Ramos (cell line): ENCODE data around the gene TMOD1.
"Not testable (repeated sequence)": the region's sequence is repeated elsewhere in the genome, so short reads cannot be mapped to it uniquely, and the experiment has no call there.

Experiments
- in situ Hi-C: fragments of 300-500 bp; cut with MboI; formaldehyde crosslinking; loops from one replicate; pipeline ENCODE4 v1.14.3; 2022; ENCODE audit warnings: low sequenced_read_pairs; ENCODE audit not compliant: unreplicated experiment

TMOD1 gene

DNA sequence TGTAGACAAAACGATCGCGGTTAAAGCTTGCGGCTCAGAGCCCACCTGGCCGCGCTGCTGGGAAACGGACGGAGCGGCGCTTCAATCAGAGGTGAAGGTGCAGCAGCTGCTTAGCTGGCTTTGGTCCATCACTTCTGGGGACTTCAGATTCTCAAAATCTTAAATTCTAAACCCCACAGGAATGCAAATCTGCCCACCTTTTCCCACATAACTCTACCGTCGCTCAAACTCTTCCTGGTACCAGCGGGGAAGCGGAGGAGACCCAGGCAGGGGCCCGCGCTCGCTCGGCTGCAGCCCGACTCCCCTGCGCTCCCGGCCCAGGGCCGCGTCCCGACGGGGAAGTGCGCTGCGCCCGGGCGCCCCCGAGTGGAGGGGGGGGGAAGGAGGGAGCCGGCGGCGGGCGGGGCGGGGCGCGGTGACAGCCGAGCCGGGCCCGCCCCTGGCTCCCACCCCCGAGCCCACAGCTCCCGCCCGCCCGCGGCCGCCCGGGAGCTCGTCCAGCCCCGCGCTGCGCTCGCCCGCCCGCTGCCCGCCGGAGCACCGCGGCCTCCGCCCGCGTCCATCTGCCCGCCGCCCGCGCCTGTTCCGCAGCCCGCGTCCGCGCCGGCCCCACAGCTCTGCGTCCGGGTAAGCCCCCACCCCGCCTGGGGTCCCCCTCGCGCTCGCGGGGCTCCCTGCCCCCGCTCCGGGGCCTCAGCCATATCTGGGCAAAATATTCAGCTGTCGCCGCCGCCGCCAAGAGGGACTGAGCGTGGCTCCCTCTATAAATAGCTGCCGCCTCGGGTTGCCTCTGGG, at the start of gene TMOD1:
Gene TMOD1, plus strand, starts transcription at position 490 of the 795 bp plus-strand sequence. CDS start 22,523 bp downstream, outside the sequence.
- in situ Hi-C loops, result no loop called here

DNA sequence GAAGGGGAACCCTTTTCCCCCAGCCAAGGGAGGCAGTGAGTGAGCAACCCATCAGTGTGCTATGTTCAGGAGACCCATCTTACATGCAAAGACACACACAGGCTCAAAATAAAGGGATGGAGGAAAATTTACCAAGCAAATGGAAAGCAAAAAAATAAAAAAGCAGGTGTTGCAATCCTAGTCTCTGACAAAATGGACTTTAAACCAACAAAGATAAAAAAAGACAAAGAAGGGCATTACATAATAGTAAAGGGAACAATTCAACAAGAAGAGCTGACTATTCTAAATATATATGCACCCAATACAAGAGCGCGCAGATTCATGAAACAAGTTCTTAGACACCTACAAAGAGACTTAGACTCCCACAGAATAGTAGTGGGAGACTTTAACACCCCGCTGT, 47.9 kb upstream of the TMOD1 start:
- in situ Hi-C loops, result not testable (repeated sequence)

DNA sequence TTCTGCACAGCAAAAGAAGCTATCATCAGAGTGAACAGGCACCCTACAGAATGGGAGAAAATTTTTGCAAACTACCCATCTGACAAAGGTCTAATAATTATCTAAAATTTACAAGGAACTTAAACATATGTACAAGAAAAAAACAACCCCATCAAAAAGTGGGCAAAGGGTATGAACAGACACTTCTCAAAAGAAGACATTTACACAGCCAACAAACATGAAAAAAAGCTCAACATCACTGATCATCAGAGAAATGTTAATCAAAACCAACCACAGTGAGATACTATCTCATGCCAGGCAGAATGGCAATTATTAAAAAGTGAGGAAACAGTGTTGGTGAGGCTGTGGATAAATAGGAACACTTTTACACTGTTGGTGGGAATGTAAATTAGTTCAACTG, 44.6 kb upstream of the TMOD1 start:
- in situ Hi-C loops, result not testable (repeated sequence)

DNA sequence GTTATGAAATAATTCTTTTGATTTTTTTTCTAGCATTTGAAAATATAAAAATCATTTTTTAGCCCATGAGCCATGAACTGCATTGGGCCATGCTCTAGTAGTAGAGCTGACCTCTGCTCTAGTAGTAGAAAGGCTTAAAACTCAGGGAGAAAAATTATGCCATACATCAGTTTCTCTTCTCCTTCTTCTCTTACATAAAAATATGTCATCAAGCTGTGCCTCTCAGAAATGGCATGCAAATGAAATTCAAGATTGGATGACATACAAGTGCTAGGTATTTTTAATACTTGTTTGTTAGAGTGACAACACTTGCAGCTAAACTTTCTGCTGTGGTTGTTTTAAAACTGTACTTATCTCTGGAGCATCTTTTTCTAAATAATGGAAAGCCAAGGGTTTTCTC, 42.1 kb upstream of the TMOD1 start:
- in situ Hi-C loops, result no loop called here

DNA sequence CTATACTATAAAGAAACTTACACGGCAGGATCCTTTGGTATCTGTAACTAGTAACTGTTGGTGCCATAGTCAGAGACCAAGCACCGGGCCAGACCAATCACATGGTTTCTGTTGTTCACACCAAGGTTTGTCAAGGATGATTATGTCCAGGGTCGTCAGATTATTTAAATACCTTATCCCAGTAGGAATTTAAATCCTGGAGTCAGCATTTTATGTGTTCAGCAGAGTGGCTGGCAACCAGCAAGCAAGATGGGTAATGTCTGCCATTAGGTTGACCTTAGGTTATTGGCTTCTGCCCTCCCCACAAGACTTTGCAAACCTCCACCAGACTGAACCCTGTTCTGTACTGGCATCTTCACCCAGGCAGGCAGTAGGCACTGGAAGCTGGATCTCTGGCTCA, 39.3 kb upstream of the TMOD1 start:
- in situ Hi-C loops, result no loop called here

DNA sequence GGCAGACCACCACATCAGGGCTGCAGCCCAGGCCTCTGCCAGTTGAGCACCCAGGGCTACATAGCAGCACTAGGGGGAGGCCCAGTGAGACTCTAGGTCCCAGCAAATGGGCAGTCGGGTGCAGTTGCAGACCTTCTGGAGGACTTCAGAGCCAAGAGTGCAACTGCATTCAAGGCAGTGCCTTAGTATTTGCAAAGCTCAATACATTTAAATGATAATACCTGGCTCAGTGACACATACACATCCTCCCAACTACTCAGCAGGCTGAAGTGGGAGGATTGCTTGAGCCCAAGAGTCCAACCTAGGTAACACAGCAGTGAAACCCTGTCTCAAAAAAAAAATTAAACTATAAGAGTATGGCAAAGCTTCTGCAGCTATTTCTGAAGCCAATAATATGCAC, 38.6 kb upstream of the TMOD1 start:
- in situ Hi-C loops, result no loop called here

DNA sequence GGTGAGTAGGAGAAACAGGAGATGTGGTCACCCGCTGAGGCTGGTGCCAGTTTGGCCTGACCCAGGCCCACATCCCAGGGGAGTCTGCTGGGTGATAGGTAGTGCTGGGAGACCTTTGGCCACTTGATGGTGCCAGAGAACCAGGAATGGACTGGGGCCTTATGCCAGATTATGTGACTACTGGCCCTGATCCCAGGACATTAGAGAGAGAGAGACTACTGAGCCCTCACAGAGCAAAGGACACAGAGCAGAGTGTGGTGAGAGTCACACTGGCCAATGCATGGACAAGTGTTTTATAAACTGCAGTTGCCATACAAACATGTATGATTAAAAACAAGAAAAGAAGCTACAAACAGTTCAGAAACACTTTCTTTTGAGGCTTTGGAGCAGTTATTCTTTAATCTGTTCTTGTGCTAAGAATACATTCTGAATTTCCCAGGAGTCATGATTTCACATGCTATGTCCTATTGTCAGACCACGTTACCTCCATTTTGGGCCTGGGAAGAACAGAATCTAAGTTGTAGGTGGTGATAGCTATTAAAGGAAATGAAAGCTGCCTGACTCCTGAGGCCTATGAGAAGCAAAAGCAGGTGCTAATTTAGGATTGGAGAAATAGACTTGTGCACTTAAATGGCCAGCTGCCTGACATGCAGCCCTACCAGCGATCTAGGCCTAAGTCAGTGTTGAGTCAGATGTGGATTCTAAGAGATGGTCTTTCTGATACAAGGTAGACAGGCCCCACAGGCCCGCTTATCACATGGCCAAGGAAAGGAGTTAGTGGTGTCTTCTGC, 32.6 kb upstream of the TMOD1 start:
- in situ Hi-C loops, result no loop called here

DNA sequence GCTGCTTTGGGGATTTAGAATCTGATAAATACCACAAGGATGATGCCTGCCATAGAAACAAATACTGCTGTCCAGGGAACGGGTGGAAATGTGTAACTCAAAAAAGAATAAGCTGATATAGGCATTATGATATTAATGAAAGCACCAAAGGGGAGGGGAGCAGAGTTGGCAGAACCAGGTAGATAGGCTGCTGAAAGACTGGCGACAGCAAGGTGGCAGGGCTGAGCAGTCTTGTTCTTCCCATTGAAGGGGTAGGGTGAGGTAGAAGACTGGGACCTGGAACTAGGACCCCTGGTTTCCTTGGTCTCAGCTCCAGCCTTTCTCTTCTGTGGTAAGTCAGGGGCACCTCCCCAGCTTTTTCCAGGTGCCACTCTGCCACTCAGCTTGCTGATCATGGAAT, 31.4 kb upstream of the TMOD1 start:
- in situ Hi-C loops, result no loop called here

DNA sequence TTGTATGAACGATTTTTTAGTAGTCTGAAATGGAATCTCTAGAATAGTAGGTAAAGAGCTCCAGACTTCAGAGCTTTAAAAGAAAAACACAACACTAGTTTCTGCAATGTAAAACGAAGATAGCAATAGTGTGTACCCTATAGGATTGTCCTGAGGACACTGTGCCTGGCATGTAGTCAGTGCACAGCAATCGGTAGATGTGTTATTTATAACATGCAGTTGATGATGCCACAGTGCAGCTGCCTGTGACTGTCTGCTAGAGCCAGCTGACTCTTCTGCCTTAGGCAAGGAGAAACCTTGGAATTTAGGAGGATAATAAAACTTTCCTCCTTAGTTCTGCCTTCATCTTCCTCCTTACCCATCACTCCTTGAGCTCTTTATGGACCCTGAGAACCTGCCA, 27.7 kb upstream of the TMOD1 start:
- in situ Hi-C loops, result no loop called here

DNA sequence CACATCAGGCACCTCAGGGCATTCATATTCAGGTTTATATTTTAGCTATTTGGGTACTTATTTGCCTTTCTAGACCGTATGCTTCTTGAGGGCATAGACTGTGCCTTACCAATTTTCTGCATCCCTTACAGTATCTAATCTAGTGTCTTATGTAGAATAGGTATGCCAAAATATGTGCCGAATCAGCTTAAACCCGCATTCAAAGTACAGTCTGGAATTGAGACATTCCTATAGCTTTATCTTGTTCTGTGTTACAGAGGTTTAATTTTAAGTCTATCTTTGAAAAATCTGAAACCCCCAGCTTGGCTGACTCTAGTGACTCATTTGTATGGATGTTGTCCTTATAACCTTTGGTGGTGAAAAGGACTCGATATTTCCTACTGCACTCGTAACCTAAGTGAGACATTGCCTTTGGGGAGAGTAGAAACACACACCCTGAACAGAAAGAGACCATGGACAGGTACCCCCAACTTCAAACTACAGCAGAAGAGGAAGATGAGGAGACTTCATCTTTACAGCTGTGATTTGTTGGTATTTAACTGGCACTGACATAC, 27.0 kb upstream of the TMOD1 start:
- in situ Hi-C loops, result no loop called here

DNA sequence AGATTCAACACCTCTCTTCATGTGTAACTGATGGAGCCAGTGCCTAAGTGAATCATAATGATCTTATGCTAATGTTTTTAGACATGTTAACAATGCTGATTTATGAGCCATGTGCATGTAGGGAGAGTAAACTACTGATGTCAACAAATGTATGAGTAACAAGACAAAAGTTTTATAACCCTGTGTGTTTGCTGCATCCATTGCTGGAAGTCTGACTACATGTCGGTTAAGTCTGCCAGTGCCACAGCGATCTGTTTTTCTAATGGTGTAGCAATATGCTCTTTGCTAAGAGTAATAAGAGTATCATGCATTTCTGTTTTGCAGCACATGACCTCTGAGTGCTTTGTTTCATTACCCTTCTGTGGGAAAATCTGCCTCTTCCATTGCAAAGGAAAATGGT, 26.4 kb upstream of the TMOD1 start:
- in situ Hi-C loops, result no loop called here

DNA sequence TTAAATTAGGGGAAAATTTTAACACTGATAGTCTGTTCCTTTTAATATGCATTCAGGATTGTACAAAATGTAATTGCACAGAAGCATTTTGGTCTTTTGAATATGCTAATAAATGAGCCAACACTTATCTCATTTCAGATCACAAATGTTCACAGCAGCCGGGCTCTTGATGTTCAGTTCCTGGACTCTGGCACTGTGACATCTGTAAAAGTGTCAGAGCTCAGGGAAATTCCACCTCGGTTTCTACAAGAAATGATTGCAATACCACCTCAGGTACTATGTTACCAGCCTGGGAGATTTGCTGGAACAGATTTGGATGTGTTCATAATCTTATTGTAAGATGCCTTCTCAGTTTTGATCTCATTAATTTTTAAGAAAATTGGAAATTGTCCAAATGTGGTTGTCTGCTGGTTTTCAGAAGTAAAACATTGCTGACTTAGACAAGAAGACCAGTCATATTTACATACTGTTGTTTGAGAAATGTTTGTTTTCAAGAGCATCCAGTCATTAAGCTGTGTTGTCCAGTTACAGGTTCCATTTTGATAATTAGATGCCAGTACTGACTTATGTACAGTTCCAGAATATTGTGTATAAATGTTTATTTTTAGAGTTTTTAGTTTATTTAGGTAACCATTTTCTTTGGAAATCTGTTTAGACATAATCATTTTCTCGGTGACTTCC, 23.0 kb upstream of the TMOD1 start:
- in situ Hi-C loops, result no loop called here

DNA sequence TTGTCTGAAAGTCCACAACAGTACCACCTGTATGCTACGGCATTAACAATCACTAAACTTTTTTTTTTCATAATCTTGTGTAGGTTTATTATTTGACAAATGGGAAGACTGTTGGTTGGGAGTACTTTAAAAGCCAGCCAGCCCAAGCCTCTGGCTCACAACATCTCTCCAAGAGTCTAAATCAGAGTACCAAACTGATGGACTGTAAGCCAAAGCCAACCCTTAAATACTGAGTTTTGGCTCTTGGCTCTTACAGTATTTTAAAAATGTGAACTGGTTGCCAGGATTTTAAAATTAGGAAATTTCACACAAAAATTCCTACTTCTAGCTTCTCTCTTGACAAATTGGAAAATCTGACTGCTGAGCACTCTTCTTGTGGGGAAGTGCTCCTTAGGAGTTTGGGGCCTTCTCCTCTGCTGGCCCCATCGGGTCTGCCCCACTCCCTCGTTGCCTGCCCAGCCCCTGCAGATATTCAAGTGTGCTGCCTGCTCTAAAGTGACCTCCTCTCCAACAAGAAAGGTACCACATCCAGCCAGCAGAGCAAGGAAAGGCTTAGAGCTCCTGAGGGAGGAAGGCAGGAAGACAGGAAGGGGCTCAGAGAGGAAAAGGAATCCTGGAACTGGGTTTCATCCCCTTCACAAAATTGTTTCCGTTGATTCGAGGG, 21.8 kb upstream of the TMOD1 start:
- in situ Hi-C loops, result no loop called here

DNA sequence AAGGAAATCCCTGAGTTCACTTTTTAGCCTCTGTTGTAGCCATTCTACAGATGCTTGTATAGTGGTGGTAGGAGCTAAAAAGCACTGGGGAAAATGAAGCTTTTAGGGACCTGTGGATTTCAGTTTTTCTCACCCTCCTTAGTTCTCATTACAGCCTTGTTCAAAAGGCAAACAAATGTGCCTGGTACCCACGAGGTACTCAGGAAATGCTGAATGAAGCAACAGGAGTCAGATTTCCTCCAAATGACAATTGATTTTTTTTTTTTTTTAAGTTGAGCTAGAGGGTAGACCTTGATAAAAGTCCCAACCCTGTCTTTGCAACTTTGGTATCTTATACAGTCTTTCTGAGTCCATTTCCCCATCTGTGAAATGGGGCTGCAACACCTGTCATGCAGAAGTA, 21.3 kb upstream of the TMOD1 start:
- in situ Hi-C loops, result no loop called here

DNA sequence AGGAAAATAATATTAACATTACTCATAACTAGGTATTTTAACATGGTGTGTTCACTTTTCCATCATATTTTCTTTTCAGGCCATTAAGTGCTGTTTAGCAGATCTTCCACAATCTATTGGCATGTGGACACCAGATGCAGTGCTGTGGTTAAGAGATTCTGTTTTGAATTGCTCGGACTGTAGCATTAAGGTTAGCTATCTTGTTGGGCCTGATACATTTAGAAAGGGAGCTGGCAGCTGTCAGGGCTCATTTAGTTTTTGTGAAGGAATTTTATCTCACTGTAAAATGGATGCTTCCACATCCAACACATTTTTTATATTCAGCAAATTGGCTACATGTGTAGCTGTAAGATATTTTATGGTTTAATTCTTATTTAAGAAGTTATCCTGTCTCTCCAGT, 20.7 kb upstream of the TMOD1 start:
- in situ Hi-C loops, result no loop called here

DNA sequence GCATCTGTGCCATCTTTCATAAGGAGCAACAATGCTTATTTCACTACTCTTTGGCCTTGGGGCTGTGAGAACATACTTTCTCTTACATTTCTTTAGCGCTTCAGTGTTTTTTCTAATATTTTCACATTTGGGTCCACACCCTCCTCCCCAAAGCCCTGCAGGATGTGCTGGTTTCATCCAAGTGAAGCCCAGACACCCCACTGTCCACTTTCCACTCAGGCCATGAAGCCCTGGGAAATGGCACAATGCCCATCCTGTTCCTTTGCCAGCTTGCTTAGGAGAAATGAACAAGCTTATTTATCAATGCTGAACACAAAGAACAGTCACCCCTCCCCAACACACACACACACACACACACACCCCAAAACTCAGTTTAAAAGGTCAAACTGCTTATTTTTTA, 17.3 kb upstream of the TMOD1 start:
- in situ Hi-C loops, result no loop called here

DNA sequence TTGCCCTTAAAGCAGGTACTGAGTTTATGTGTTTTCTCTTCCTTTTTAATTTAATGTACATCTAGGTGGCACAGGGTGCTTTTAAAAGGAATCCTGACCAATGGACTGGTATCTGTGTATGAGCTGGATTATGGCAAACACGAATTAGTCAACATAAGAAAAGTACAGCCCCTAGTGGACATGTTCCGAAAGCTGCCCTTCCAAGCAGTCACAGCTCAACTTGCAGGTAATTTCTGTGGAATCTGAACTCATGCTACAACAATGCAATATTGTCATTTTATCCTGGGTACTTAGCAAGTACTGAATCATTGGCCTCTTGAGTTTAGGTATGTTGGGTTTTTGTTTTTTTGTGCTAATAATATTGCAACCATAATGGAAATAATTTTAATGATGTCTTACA, 14.4 kb upstream of the TMOD1 start:
- in situ Hi-C loops, result no loop called here

DNA sequence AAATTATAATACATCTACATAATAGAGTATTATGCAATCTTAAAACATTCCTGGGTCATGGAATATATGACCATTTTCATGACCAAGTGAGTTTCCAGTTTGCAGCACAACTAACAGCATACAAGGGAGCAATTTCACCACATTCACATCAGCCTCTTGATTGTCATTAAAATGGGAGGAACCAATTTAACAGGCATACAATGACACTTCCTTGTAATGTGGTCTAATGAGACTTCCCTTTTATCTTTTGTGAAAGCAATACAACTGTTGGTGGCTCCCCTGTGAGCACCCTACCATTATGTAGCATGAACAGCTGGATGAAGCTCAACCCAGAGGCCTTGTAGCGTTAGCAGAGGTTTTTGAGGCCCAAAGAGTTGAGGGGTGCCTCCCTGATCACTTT, 13.6 kb upstream of the TMOD1 start:
- in situ Hi-C loops, result no loop called here

DNA sequence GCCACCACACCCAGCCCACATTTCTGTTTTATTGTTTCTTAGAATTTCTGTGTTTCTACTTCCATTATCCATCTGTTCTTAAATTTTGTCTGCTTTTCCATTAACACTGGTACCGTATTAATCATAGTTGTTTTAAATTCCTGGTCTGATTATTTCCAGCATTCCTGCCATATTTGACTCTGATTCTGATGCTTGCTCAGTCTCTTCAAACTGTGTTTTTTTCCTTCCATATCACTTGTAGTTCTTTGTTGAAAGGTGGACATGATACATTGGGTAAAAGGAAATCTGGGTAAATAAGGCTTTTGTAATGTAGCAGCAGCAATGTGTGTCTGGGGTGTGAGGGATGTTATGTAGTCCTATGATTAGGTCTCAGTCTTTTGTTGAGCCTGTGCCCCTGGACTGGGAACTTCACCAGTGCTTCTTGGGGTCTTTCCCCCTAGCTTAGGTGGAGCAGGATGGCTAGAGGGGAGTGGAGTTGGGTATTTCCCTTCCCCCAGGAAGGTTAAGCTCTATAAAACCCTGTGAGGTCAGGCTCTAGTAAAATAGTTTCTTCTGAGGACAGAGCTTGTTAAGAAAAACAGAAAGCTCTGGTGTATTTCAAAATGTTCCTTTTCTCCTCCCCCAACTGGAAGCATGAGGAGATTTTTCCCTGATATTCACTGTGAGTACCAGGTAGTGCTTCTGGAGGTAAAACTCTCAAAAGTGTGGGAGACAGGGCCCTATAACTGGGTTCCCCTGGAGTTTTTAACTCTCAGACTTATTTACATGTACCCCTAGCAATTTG, 10.1 kb upstream of the TMOD1 start:
- in situ Hi-C loops, result no loop called here
